IPS-NIHi7 (cell line): ENCODE measurements around the gene SOX21.

Experiments used
- DNase-seq: peaks from one replicate; pipeline ENCODE4 v3.0.0; 2012; ENCODE audit warnings: mixed read lengths; ENCODE audit errors: extremely low spot score

SOX21 gene

GRCh38 chr13:94679614-94680013 lies 32.7 kb downstream of the SOX21 start:
- DNase-seq = no peak

GRCh38 chr13:94678845-94679244 lies 33.5 kb downstream of the SOX21 start:
- no peak for DNase-seq

GRCh38 chr13:94677799-94678198 lies 34.5 kb downstream of the SOX21 start:
- no peak for DNase-seq

GRCh38 chr13:94674609-94675348 lies 37.6 kb downstream of the SOX21 start:
- peak; percentile 79 for DNase-seq

DNA sequence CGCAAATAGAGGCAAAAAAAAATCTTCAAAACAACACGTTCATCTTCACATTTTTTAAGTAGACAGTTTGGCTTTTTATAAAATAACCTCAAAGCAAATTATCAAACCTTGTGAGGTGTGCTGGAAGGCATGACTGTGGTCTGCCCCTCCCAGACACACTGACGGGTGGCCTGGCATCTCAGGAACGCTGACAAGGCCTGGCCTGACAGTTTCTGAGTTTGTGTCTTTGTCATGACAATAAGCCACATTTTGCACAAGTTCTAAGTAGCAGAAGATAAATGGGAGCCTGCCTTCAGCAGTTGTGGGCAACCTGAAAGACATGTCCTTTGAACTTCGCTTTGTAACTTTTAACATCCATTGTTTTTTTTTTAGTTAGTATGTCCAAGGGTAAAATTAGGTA lies 38.5 kb downstream of the SOX21 start:
- DNase-seq = peak; percentile 29

- DNase-seq = no peak
Measured at GRCh38 chr13:94672400-94672799, 39.9 kb downstream of the SOX21 start.

GRCh38 chr13:94667190-94667589 lies 45.2 kb downstream of the SOX21 start:
- DNase-seq = no peak

- DNase-seq = no peak
Measured at GRCh38 chr13:94666065-94666464, 46.3 kb downstream of the SOX21 start.

GRCh38 chr13:94664889-94665288 lies 47.5 kb downstream of the SOX21 start:
- no peak for DNase-seq

DNA sequence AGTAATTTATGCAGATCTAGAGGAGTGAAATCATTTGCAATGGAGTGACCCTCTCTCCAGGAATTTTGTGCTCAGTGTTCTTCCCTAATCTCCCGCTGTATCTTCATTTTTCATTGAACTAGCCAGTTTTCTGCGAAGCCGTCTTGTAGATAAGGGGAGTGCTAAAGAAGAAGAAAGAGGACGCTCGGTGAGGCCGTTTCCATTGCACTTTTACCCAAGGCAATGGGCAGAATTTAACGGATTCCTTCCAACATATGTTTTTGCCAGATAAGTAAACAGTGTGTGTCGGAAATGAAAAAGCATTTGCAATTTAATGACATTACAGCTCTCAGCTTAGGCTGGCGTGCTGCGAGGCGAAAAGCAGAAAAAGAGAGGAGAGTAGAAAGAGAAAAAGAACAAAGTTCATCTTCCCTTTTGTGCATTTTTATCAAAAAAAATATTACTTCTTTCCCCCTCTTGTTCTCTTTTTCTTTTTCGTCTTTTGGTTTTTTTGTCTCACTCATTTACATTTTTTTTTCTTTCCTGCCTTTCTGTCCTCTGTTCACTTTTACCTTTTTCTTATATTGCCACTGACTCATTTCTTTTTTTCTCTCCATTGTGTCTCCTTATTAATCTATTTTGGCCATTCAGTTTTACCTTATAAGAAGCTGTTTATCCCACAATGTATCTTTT lies 49.9 kb downstream of the SOX21 start:
- DNase-seq = no peak

DNA sequence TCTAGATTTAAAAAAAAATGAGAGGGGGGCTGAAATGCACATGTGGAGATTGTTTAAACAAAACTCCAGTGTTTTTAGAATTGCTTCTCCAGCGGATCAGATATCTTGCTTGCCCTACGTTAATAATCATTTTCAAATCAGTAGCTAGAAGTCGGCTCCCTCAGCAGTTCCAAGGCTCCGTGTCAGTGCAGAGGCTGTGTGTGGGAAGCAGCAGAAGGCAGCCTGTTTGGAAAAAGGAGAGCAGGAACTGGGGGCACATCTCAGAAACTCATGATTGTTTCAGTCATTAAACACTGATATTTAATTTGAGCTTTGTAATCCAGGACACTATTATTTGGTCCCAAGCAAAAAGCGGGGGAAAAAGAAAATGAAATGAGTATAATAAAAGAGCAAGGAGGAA lies 50.9 kb downstream of the SOX21 start:
- DNase-seq = no peak

DNA sequence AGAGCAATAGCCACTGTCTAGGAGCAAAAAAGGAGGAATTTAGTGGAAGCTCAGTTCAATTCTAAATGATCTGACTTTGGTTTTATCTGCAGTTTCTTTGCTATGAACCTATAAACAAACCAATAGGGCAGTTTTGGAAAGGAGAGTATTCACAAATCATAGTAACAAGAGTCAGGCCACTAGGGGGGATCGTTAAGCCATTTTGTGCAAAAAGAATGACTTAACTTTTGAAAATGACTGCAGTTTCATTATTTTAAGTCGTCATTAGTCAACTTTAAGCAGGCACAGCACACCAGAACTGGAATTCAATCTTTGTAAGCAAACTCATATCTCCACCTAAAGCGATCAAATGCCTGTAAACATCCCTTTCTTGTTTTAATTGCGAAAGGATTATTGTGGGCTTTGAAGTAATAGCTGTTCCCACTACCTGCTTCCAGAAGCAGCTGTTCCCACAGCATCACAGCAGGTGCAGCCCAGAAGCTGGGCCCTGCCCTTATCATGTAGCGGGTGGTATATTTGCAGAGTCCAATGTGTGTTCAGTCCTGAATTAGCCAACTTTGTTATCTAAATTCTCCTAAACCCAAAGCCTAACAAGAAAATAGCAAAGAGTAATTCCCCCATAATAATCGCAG lies 51.5 kb downstream of the SOX21 start:
- peak; percentile 21 for DNase-seq
